ENCODE data around the gene MYO16. TPM values are rescaled to one million over a fixed set of nuclear protein-coding genes. Genes with fewer than 3 reads are reported as not detected.

MYO16 gene
- total RNA-seq, 4 donors from 2014 or later = 0.54 to 3.8 (median 1.5) TPM

GRCh38 chr13:108769213-108770070, 140.0 kb downstream of the MYO16 start:
- no peaks in the 10 kb centered on the region for H3K9me3 ChIP-seq
- H3K27me3 ChIP-seq = no peaks in the 10 kb centered on the region
- no peak overlapping the region for H3K27ac ChIP-seq
- WGBS, 2 donors (ENCODE audit: low coverage in 1 of 2) = 73 to 84% methylated on average over 8 to 10 of the region's 10 CpGs
- H3K4me3 ChIP-seq = no peak overlapping the region
- H3K36me3 ChIP-seq = no peaks in the 10 kb centered on the region
- TF ChIP-seq POLR2AphosphoS5 (IDR thresholded peaks at IDR 0.05) (no peak), CTCF (IDR thresholded peaks at IDR 0.05) (no peak), POLR2A (IDR thresholded peaks at IDR 0.05) (no peak), EP300 (IDR thresholded peaks at IDR 0.05) (no peak)
- H3K4me1 ChIP-seq = no peaks in the 10 kb centered on the region
- no peak for ATAC-seq

- Histone ChIP-seq H3K27me3 (no peaks in the 10 kb centered on the region), H3K4me1 (no peaks in the 10 kb centered on the region), H3K9me3 (no peaks in the 10 kb centered on the region), H3K27ac (no peak overlapping the region), H3K36me3 (no peaks in the 10 kb centered on the region), H3K4me3 (no peak overlapping the region)
- WGBS, 2 donors (ENCODE audit: low coverage in 1 of 2) = 64 to 72% methylated on average over 7 to 8 of the region's 8 CpGs
- TF ChIP-seq EP300 (IDR thresholded peaks at IDR 0.05) (no peak), POLR2AphosphoS5 (IDR thresholded peaks at IDR 0.05) (no peak), CTCF (IDR thresholded peaks at IDR 0.05) (no peak), POLR2A (IDR thresholded peaks at IDR 0.05) (no peak)
- no peak for ATAC-seq
Observed at GRCh38 chr13:108775597-108775996, 146.2 kb downstream of the MYO16 start.

DNA sequence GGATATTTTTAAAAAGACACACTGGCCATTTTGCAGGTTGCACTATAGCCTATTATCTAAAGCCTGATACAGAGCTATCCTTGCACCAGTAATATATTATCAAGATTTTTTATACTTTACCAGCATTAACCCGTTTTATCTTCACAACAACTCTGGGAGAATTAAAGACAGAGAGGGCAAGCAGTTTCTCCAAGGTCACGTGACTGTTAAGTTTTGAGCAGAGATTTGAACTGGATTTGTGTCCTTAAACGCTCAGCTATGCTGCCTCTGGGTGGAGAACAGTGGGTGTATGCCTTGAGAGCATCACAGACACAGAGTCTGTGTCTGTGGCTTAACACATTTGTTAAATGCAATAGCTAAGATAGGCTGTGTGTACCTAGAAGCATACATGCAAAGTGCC, 147.2 kb downstream of the MYO16 start:
- Histone ChIP-seq H3K4me1 (no peaks in the 10 kb centered on the region), H3K4me3 (no peak overlapping the region), H3K36me3 (no peaks in the 10 kb centered on the region), H3K9me3 (no peaks in the 10 kb centered on the region), H3K27ac (no peak overlapping the region), H3K27me3 (no peaks in the 10 kb centered on the region)
- TF ChIP-seq CTCF (IDR thresholded peaks at IDR 0.05) (no peak), EP300 (IDR thresholded peaks at IDR 0.05) (no peak), POLR2A (IDR thresholded peaks at IDR 0.05) (no peak), POLR2AphosphoS5 (IDR thresholded peaks at IDR 0.05) (no peak)
- WGBS, 2 donors (ENCODE audit: low coverage in 1 of 2) = 49 to 71% methylated on average over 3 of the region's 3 CpGs
- ATAC-seq = no peak

DNA sequence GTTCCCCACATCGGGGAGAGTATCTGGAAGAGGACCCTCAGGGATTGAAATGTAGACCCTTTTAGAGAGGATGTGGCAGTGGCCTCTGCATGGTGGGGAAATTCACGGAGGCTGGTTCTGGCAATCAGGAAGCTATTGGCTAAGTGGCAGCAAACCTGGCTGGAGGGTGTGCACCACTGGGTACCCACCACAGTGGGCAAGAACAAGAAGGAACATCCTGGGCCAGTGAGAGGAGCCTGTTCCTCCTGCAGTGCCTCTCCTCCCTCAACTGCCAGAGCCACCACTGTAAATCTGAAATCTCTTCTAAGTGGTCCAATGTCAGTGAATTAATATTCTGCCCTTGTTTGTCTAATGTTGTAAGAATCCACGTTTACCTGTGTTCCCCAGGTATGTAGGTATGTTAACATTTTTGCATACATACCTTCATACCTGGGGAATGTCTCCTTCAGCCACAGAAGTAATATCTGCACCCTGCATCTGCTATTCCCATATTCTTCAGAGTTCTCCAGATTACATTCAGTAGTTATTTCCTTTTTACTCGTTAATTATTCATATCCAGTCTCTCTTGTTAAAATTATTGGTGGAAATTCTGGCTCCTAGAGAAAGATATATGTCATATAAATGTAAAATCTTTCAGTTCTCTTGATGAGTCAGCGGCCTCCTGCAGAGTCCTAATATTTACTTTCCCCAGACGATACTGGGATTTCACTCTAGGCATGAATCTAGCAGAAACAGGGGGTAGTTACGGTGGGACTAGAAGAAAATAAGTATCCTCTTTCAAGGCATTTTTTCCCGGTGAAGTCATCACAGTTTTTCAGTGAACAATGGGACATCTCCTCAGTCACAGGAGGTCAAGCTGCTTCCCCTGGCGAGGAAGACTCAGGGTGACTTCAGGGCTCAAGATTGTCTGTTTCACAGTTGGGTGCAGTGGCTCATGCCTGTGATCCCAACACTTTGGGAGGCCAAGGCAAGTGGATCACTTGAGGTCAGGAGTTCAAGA, 148.3 kb downstream of the MYO16 start:
- ATAC-seq = no peak
- TF ChIP-seq CTCF (IDR thresholded peaks at IDR 0.05) (no peak), POLR2A (IDR thresholded peaks at IDR 0.05) (no peak), EP300 (IDR thresholded peaks at IDR 0.05) (no peak), POLR2AphosphoS5 (IDR thresholded peaks at IDR 0.05) (no peak)
- no peak overlapping the region for H3K27ac ChIP-seq
- H3K4me3 ChIP-seq = no peak overlapping the region
- H3K27me3 ChIP-seq = no peaks in the 10 kb centered on the region
- H3K4me1 ChIP-seq = no peaks in the 10 kb centered on the region
- 52 to 85% methylated on average over 2 to 8 of the region's 9 CpGs for WGBS, 2 donors (ENCODE audit: low coverage in 1 of 2)
- H3K9me3 ChIP-seq = no peaks in the 10 kb centered on the region
- H3K36me3 ChIP-seq = no peaks in the 10 kb centered on the region

Measured in gastroesophageal sphincter (tissue), 4 donors.